Esophagus muscularis mucosa (tissue), 4 donors: ENCODE results near the gene KIRREL3. TPM values are rescaled to one million over a fixed set of nuclear protein-coding genes. Genes with fewer than 3 reads are reported as not detected.

Experiments
- DNase-seq: peaks from one replicate; pipeline ENCODE4 v3.0.0-alpha.2; 2017; ENCODE audit errors: extremely low spot score
- H3K27ac ChIP-seq, 4 donors: fragments of 200-600 bp; sonication (generic); replicated peaks in 1 of 4; 1 replicate in 3 of 4; 2 replicates in 1 of 4; pipeline ENCODE4 v1.5.1; 2016 to 2019; ENCODE audit warnings: mild to moderate bottlenecking in 1 of 4
- H3K27me3 ChIP-seq, 4 donors: fragments of 200-600 bp; sonication (generic); one replicate each; pipeline versions ENCODE4 v1.5.1 to v1.6.0; 2016 to 2019
- H3K36me3 ChIP-seq, 4 donors: fragments of 200-600 bp; sonication (generic); one replicate each; pipeline ENCODE4 v1.5.1; 2016 to 2019
- H3K4me1 ChIP-seq, 4 donors: fragments of 200-600 bp; sonication (generic); one replicate each; pipeline ENCODE4 v1.5.1; 2016 to 2019
- H3K4me3 ChIP-seq, 4 donors: fragments of 200-600 bp; sonication (generic); 1 replicate in 2 of 4; 2 replicates in 2 of 4; pipeline ENCODE4 v1.5.1; 2016 to 2019; ENCODE audit warnings: mild to moderate bottlenecking in 4 of 4, moderate library complexity in 1 of 4
- H3K9me3 ChIP-seq, 4 donors: fragments of 200-600 bp; sonication (generic); 1 replicate in 3 of 4; 2 replicates in 1 of 4; pipeline ENCODE4 v1.5.1; 2016 to 2019
- EP300 ChIP-seq: sonication (generic); formaldehyde crosslinking; IDR thresholded peaks from one replicate; pipeline ENCODE4 v1.6.1; 2017; ENCODE audit warnings: antibody characterized with exemption
- POLR2A ChIP-seq: fragments of 450-650 bp; IDR thresholded peaks from one replicate; pipeline ENCODE4 v1.6.1; 2017; ENCODE audit warnings: antibody characterized with exemption, moderate library complexity, mild to moderate bottlenecking, low read depth
- POLR2AphosphoS5 ChIP-seq, 2 donors: sonication (generic); formaldehyde crosslinking; IDR thresholded peaks; one replicate each; pipeline ENCODE4 v1.6.1; 2017; ENCODE audit warnings: antibody characterized with exemption in 2 of 2
- WGBS: methylation state at CpG from one replicate; pipeline ENCODE4 v1.1.5; 2018; 5-methylcytosine and 5-hydroxymethylcytosine counted together
- intact Hi-C: fragments of 100-400 bp; cut with DNase I; formaldehyde crosslinking; loops from one replicate; pipeline ENCODE4 v1.15.1; 2023
- total RNA-seq, 4 donors: library from RNA; depleted of rRNA; stranded (reverse); fragments of >200 nt; gene quantifications; one replicate each; pipeline versions ENCODE4 v1.1.0 to v1.2.1, GENCODE V29; 2016
- TF ChIP-seq, protein P1 (sequence below), 3 experiments: fragments of 200-600 bp in 2 of 3; fragments of 450-650 bp in 1 of 3; sonication (generic) in 2 of 3; IDR thresholded peaks; one replicate each; pipeline ENCODE4 v1.5.1; 2017 to 2019; ENCODE audit warnings: antibody characterized with exemption in 3 of 3, mild to moderate bottlenecking in 2 of 3, moderate library complexity in 1 of 3

Gene KIRREL3
- total RNA-seq, 4 donors from 2014 or later: 1.7 to 6.5 (median 3.1) TPM

DNA sequence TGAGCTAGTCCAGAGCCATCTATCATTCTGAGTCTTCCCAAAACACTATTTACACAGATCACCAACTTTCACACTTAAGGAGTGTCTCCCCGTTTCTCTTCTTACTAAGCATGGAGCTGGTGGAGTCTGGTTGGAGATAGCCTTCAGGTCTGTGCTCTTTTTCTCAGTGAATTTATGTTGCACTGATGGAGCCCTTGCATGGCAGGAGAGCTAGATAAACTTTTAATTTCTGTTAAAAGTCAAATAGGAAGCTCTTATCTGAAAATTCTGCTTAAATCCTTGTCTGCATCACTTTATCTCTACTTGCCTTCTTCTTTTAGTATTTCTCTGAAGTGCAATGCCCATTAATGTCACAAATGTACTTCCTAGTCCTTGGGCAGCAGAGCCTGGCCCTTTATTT, 581.7 kb downstream of the KIRREL3 start:
- intact Hi-C loops: loop anchor here (5.0 kb wide), 2 partner anchors 62 to 107 kb away; partner anchors contain the start of gene ST3GAL4
- Histone ChIP-seq H3K36me3 (peaks cover 0 to 3% (median 2%) of the 10 kb centered on the region in 4 donors), H3K4me1 (peaks cover 40 to 69% (median 52%) of the 10 kb centered on the region in 4 donors), H3K27ac (peak overlapping the region in 3 of 4 donors; percentile 10 to 44 (median 21)), H3K27me3 (no peaks in the 10 kb centered on the region), H3K4me3 (no peak overlapping the region), H3K9me3 (no peaks in the 10 kb centered on the region)
- WGBS: 4% methylated on average over 1 of the region's 1 CpG
- no peak for DNase-seq
- TF ChIP-seq POLR2AphosphoS5 (IDR thresholded peaks at IDR 0.05): no peak
- no peak for TF ChIP-seq EP300
- TF ChIP-seq POLR2A: no peak
- TF ChIP-seq, protein P1, sequence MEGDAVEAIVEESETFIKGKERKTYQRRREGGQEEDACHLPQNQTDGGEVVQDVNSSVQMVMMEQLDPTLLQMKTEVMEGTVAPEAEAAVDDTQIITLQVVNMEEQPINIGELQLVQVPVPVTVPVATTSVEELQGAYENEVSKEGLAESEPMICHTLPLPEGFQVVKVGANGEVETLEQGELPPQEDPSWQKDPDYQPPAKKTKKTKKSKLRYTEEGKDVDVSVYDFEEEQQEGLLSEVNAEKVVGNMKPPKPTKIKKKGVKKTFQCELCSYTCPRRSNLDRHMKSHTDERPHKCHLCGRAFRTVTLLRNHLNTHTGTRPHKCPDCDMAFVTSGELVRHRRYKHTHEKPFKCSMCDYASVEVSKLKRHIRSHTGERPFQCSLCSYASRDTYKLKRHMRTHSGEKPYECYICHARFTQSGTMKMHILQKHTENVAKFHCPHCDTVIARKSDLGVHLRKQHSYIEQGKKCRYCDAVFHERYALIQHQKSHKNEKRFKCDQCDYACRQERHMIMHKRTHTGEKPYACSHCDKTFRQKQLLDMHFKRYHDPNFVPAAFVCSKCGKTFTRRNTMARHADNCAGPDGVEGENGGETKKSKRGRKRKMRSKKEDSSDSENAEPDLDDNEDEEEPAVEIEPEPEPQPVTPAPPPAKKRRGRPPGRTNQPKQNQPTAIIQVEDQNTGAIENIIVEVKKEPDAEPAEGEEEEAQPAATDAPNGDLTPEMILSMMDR (IDR thresholded peaks at IDR 0.05): no peak

DNA sequence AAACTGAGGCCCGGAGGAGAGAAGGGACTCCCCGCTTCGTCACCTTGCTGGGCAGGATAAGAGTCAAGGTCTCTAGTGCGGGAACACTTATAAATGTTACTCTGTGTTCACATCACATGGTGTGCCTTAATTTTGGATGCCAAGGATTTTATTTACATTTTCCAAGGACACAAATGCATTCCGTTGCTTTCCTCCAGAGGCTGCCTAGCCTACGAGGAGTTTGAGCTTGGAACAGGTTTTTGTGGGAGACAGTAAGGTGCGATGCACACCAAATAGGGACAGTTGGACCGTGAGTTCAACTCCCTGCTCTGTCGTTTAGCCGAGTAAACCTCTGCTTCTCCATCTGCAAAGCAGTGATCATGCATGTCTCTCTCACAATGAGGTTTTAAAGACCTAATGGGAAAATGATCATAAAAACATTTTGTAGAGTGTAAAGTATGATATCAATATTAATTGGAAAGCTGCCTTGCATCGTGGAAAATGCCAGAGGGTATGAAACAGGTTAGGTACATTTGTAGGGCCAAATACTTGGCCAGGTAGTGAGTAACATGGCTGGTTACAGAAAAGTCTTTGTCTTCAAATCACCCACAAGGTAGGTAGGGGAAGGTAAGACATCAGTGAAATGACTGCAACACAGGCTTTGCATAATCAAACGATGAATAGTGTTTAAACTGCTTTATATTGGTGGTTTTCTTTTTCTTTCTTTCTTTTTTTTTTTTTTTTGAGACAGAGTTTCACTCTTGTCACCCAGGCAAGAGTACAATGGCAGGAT, 583.3 kb downstream of the KIRREL3 start:
- 61% methylated on average over 12 of the region's 12 CpGs for WGBS
- H3K4me1 ChIP-seq: peaks cover 37 to 75% (median 59%) of the 10 kb centered on the region in 4 donors
- H3K4me3 ChIP-seq: peak overlapping the region; percentile 54 to 65 (median 58)
- H3K27me3 ChIP-seq: no peaks in the 10 kb centered on the region
- intact Hi-C loops: loop anchor here (5.0 kb wide), 2 partner anchors 60 to 105 kb away; partner anchors contain the start of gene ST3GAL4
- TF ChIP-seq EP300 (no peak), POLR2A (no peak), POLR2AphosphoS5 (IDR thresholded peaks at IDR 0.05) (no peak)
- TF ChIP-seq, protein P1 (IDR thresholded peaks at IDR 0.05): no peak
- peaks cover 0 to 14% (median 11%) of the 10 kb centered on the region in 4 donors for H3K36me3 ChIP-seq
- no peaks in the 10 kb centered on the region for H3K9me3 ChIP-seq
- DNase-seq: no peak
- peak overlapping the region; percentile 83 to 90 (median 86) for H3K27ac ChIP-seq

DNA sequence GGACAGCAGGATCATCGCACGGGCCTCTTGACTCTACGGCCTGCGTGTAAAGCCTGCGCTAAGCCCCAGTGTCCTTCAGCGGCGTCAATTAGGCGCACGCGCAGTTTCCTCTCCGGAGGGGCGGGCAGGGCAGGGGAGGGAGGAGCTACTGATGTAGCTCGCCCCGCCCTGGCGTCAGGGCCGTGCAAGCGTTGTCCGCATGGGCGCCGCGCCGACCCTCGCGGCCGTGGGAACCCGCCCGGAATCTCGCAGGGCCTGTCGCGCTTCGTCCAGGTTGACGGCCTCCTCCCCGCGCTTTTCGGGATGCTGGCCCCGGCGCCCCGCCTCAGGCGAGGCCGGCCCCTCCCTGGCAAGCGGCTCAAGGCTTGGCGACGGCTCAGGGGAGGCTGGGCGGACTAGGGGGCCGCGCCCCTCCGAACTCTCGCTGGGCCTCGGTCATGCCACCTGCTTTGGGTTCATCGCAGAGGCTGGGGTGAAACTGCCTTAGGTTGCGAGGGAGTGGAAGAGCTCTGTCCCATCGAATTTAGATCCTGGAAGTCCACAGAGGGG, 584.0 kb downstream of the KIRREL3 start:
- Histone ChIP-seq H3K4me1 (peaks cover 37 to 75% (median 64%) of the 10 kb centered on the region in 4 donors), H3K27me3 (no peaks in the 10 kb centered on the region), H3K9me3 (no peaks in the 10 kb centered on the region), H3K36me3 (peaks cover 0 to 19% (median 12%) of the 10 kb centered on the region in 4 donors), H3K4me3 (peak overlapping the region; percentile 54 to 65 (median 58)), H3K27ac (peak overlapping the region; percentile 83 to 90 (median 86))
- WGBS: 60% methylated on average over 1 of the region's 52 CpGs
- DNase-seq: peak; percentile 95
- TF ChIP-seq EP300 (no peak), POLR2AphosphoS5 (IDR thresholded peaks at IDR 0.05) (peak; percentile 79 to 81)
- intact Hi-C loops: loop anchor here (5.0 kb wide), 2 partner anchors 59 to 104 kb away; partner anchors contain the start of gene ST3GAL4

DNA sequence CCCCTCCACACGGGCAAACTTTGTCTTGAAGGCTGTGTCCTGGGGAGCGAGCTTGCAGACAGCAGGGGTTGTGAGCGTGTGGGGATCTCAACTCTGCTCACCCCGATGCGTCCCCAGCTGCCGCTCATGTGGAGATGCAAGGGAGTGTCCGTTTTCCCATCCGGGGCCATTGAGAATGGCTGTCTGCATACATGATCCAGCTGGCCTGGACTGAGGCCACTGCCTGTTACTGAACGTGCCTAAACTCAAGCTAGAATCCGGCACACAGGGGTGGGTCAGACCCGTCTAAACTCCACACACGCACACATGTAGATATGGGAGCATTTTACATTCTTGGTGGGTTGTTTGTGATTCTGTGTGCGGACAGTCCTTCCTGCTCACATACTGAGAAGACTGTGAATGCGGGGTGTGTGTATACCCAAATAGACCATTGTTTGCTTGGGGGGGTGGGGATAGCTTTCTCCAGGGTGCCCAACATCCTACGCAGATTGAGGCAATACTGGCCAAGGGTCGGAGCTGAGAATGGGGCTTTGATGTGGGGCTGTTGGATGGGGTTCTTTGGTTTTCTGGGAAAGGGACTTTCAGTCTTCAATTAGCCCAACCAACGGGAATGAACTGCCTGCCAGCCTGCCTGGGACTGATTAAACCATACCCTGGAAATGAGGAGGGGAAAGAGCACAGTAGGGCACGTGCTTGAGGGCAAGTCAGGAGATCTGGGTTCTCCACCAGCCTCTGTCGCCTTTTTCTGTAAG, 584.7 kb downstream of the KIRREL3 start:
- TF ChIP-seq POLR2AphosphoS5 (IDR thresholded peaks at IDR 0.05) (peak; percentile 51 to 55), POLR2A (no peak), EP300 (no peak)
- TF ChIP-seq, protein P1 (IDR thresholded peaks at IDR 0.05): no peak
- H3K36me3 ChIP-seq: peaks cover 0 to 24% (median 12%) of the 10 kb centered on the region in 4 donors
- H3K4me1 ChIP-seq: peaks cover 35 to 75% (median 66%) of the 10 kb centered on the region in 4 donors
- no peaks in the 10 kb centered on the region for H3K9me3 ChIP-seq
- peak overlapping the region; percentile 54 to 65 (median 58) for H3K4me3 ChIP-seq
- 56% methylated on average over 17 of the region's 19 CpGs for WGBS
- H3K27me3 ChIP-seq: no peaks in the 10 kb centered on the region
- DNase-seq: peak; percentile 96
- H3K27ac ChIP-seq: peak overlapping the region; percentile 83 to 90 (median 86)
- intact Hi-C loops: loop anchor here (5.0 kb wide), 2 partner anchors 59 to 104 kb away; partner anchors contain the start of gene ST3GAL4
